HEK293 (cell line): ENCODE data around the gene EARS2.

ENCODE experiments used
- ZNF274 ChIP-seq, 2 experiments: fragments of 200-500 bp in 1 of 2; fragments of 450-650 bp in 1 of 2; sonication (Bioruptor generic) in 1 of 2; formaldehyde crosslinking in 1 of 2; IDR thresholded peaks; 2 replicates each; pipeline versions ENCODE4 v1.5.1 to v1.6.1; 2014 to 2016; ENCODE audit warnings: borderline replicate concordance in 1 of 2, inconsistent platforms in 1 of 2, low read length in 1 of 2, missing biosample characterization in 1 of 2, missing genetic modification characterization in 1 of 2
- TF ChIP-seq, protein P1 (sequence below): fragments of 450-650 bp; formaldehyde crosslinking; IDR thresholded peaks from 2 replicates; pipeline ENCODE4 v1.5.1; 2016; ENCODE audit warnings: missing biosample characterization, missing genetic modification characterization, borderline replicate concordance

DNA sequence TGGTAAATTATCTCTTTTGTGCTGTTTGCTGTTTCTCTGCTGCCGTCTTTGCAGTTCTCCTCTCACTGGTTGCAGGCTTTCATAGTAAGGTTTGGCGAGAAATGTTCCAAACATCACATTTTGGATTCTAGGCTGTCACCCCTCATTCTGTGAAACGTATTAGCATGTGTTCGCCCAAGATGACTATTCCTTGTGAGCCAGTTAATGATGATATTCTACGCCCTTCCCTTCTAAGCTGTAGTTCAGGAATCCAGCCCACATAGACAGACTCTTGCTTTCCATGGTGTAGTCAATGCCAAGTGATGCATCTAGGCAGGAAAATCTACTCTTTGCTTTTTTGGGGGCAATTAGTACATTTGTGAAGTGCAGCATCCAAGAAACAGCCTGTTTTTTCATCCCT is 14.7 kb upstream of the EARS2 start:
- TF ChIP-seq, protein P1, sequence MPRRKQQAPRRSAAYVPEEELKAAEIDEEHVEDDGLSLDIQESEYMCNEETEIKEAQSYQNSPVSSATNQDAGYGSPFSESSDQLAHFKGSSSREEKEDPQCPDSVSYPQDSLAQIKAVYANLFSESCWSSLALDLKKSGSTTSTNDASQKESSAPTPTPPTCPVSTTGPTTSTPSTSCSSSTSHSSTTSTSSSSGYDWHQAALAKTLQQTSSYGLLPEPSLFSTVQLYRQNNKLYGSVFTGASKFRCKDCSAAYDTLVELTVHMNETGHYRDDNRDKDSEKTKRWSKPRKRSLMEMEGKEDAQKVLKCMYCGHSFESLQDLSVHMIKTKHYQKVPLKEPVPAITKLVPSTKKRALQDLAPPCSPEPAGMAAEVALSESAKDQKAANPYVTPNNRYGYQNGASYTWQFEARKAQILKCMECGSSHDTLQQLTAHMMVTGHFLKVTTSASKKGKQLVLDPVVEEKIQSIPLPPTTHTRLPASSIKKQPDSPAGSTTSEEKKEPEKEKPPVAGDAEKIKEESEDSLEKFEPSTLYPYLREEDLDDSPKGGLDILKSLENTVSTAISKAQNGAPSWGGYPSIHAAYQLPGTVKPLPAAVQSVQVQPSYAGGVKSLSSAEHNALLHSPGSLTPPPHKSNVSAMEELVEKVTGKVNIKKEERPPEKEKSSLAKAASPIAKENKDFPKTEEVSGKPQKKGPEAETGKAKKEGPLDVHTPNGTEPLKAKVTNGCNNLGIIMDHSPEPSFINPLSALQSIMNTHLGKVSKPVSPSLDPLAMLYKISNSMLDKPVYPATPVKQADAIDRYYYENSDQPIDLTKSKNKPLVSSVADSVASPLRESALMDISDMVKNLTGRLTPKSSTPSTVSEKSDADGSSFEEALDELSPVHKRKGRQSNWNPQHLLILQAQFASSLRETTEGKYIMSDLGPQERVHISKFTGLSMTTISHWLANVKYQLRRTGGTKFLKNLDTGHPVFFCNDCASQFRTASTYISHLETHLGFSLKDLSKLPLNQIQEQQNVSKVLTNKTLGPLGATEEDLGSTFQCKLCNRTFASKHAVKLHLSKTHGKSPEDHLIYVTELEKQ (tag by site-specific recombination) = no peak
- TF ChIP-seq ZNF274 (IDR thresholded peaks at IDR 0.05; ENCODE audit: low read length) (no peak), ZNF274 (tag by site-specific recombination; IDR thresholded peaks at IDR 0.05; ENCODE audit: borderline replicate concordance) (no peak)
